ENCODE data around the gene LGALS3. TPM values are rescaled to one million over a fixed set of nuclear protein-coding genes. Genes with fewer than 3 reads are reported as not detected.

LGALS3 gene
- polyA plus RNA-seq, 1 donor (not counting 4 experiments of a cell fraction or from before 2014, with no cell fraction given): 193 TPM

- no peak overlapping the region for H3K27ac ChIP-seq (ENCODE audit: control insufficient read depth, insufficient read depth, low read length)
- H3K36me3 ChIP-seq (ENCODE audit: control insufficient read depth in 2 of 2, extremely low read depth in 1 of 2, insufficient read depth in 2 of 2, low read length in 2 of 2): no peaks in the 10 kb centered on the region
- no peaks in the 10 kb centered on the region for H3K9me1 ChIP-seq (ENCODE audit: control insufficient read depth, extremely low read depth, insufficient read depth, low read length)
- no peak for DNase-seq (ENCODE audit: low read depth, low spot score)
- no peak overlapping the region for H3K4me2 ChIP-seq (ENCODE audit: control insufficient read depth, extremely low read depth, insufficient read depth, low read depth, low read length)
- no peaks in the 10 kb centered on the region for H3K9me3 ChIP-seq (ENCODE audit: control insufficient read depth, low read depth, low read length)
- no peak for TF ChIP-seq EZH2 (IDR thresholded peaks at IDR 0.05; ENCODE audit: low read length)
- TF ChIP-seq CTCF (optimal IDR thresholded peaks at IDR 0.05 in 1 of 3, IDR thresholded peaks at IDR 0.05 in 1 of 3, conservative IDR thresholded peaks at IDR 0.05 in 1 of 3; ENCODE audit: extremely low read depth in 1 of 3, insufficient read depth in 2 of 3, low read length in 3 of 3): no peak
- H3K9ac ChIP-seq (ENCODE audit: control insufficient read depth, extremely low read depth, insufficient read depth, low read length): no peak overlapping the region
- no peak for FAIRE-seq
- H3K4me1 ChIP-seq (ENCODE audit: control insufficient read depth, extremely low read depth, insufficient read depth, low read length): peaks cover 13% of the 10 kb centered on the region
- no peak overlapping the region for H2AFZ ChIP-seq (ENCODE audit: control insufficient read depth, low read length)
- H3K27me3 ChIP-seq (ENCODE audit: control insufficient read depth, extremely low read depth, insufficient read depth, low read length): no peaks in the 10 kb centered on the region
- H3K79me2 ChIP-seq (ENCODE audit: control insufficient read depth, insufficient read depth, low read length): no peaks in the 10 kb centered on the region
- dilution Hi-C loops (cut with MboI; ENCODE audit: extremely low pct_ligation_motif_present, low sequenced_read_pairs): no loop called here
- no peak overlapping the region for H3K4me3 ChIP-seq (ENCODE audit: control insufficient read depth in 2 of 3, extremely low read depth in 1 of 3, insufficient read depth in 2 of 3, low read depth in 1 of 3, low read length in 3 of 3)
- H4K20me1 ChIP-seq (ENCODE audit: control insufficient read depth, extremely low read depth, insufficient read depth, low read length): no peaks in the 10 kb centered on the region
Measured at GRCh38 chr14:55115460-55115859, 13.6 kb upstream of the LGALS3 start.

- no peak overlapping the region for H3K27ac ChIP-seq (ENCODE audit: control insufficient read depth, insufficient read depth, low read length)
- no peaks in the 10 kb centered on the region for H4K20me1 ChIP-seq (ENCODE audit: control insufficient read depth, extremely low read depth, insufficient read depth, low read length)
- no peaks in the 10 kb centered on the region for H3K36me3 ChIP-seq (ENCODE audit: control insufficient read depth in 2 of 2, extremely low read depth in 1 of 2, insufficient read depth in 2 of 2, low read length in 2 of 2)
- H2AFZ ChIP-seq (ENCODE audit: control insufficient read depth, low read length): no peak overlapping the region
- no peak overlapping the region for H3K4me2 ChIP-seq (ENCODE audit: control insufficient read depth, extremely low read depth, insufficient read depth, low read depth, low read length)
- no peak for FAIRE-seq
- dilution Hi-C loops (cut with MboI; ENCODE audit: extremely low pct_ligation_motif_present, low sequenced_read_pairs): no loop called here
- no peaks in the 10 kb centered on the region for H3K27me3 ChIP-seq (ENCODE audit: control insufficient read depth, extremely low read depth, insufficient read depth, low read length)
- TF ChIP-seq EZH2 (IDR thresholded peaks at IDR 0.05; ENCODE audit: low read length) (no peak), CTCF (optimal IDR thresholded peaks at IDR 0.05 in 1 of 3, IDR thresholded peaks at IDR 0.05 in 1 of 3, conservative IDR thresholded peaks at IDR 0.05 in 1 of 3; ENCODE audit: extremely low read depth in 1 of 3, insufficient read depth in 2 of 3, low read length in 3 of 3) (no peak)
- H3K9me1 ChIP-seq (ENCODE audit: control insufficient read depth, extremely low read depth, insufficient read depth, low read length): no peaks in the 10 kb centered on the region
- no peak overlapping the region for H3K9ac ChIP-seq (ENCODE audit: control insufficient read depth, extremely low read depth, insufficient read depth, low read length)
- no peaks in the 10 kb centered on the region for H3K79me2 ChIP-seq (ENCODE audit: control insufficient read depth, insufficient read depth, low read length)
- no peak overlapping the region for H3K4me3 ChIP-seq (ENCODE audit: control insufficient read depth in 2 of 3, extremely low read depth in 1 of 3, insufficient read depth in 2 of 3, low read depth in 1 of 3, low read length in 3 of 3)
- DNase-seq (ENCODE audit: low read depth, low spot score): no peak
- H3K9me3 ChIP-seq (ENCODE audit: control insufficient read depth, low read depth, low read length): no peaks in the 10 kb centered on the region
- H3K4me1 ChIP-seq (ENCODE audit: control insufficient read depth, extremely low read depth, insufficient read depth, low read length): peaks cover 15% of the 10 kb centered on the region
Measured at GRCh38 chr14:55115861-55116245, 13.2 kb upstream of the LGALS3 start.

Data from keratinocyte (primary cell).